HUES6 (cell line): ENCODE measurements around the gene COL8A1.

Experiments
- H3K27ac ChIP-seq: 2 replicates; pipeline ENCODE4 v1.7.0; 2013; ENCODE audit warnings: low read depth, mild to moderate bottlenecking, low read length, inconsistent platforms
- H3K27me3 ChIP-seq: 2 replicates; pipeline ENCODE4 v1.6.1; 2013; ENCODE audit warnings: low read length; ENCODE audit not compliant: control insufficient read depth, insufficient read depth
- H3K36me3 ChIP-seq: 2 replicates; pipeline ENCODE4 v1.6.1; 2013; ENCODE audit warnings: low read length; ENCODE audit not compliant: control insufficient read depth, insufficient read depth
- H3K4me1 ChIP-seq: 2 replicates; pipeline ENCODE4 v1.6.1; 2013; ENCODE audit warnings: low read length; ENCODE audit not compliant: control insufficient read depth, insufficient read depth
- H3K4me3 ChIP-seq: 2 replicates; pipeline ENCODE4 v1.5.1; 2013; ENCODE audit warnings: low read depth, low read length
- H3K9ac ChIP-seq: one replicate; pipeline ENCODE4 v1.6.1; 2013; ENCODE audit warnings: mild to moderate bottlenecking, low read length
- H3K9me3 ChIP-seq: 2 replicates; pipeline ENCODE4 v1.6.1; 2013; ENCODE audit warnings: low read depth, low read length; ENCODE audit not compliant: control insufficient read depth, insufficient read depth

The COL8A1 gene

GRCh38 chr3:99674086-99674789, 35.8 kb downstream of the COL8A1 start:
- no peak overlapping the region for H3K4me3 ChIP-seq
- H3K4me1 ChIP-seq = no peaks in the 10 kb centered on the region
- no peaks in the 10 kb centered on the region for H3K27me3 ChIP-seq
- H3K36me3 ChIP-seq = no peaks in the 10 kb centered on the region
- H3K9me3 ChIP-seq = no peaks in the 10 kb centered on the region
- H3K9ac ChIP-seq = no peak overlapping the region
- no peak overlapping the region for H3K27ac ChIP-seq

- Histone ChIP-seq H3K9me3 (no peaks in the 10 kb centered on the region), H3K4me1 (no peaks in the 10 kb centered on the region), H3K27me3 (no peaks in the 10 kb centered on the region), H3K27ac (no peak overlapping the region), H3K36me3 (no peaks in the 10 kb centered on the region), H3K9ac (no peak overlapping the region), H3K4me3 (no peak overlapping the region)
Measured at GRCh38 chr3:99678023-99678422, 39.6 kb downstream of the COL8A1 start.

GRCh38 chr3:99678896-99679295, 40.5 kb downstream of the COL8A1 start:
- no peaks in the 10 kb centered on the region for H3K36me3 ChIP-seq
- no peaks in the 10 kb centered on the region for H3K9me3 ChIP-seq
- H3K4me1 ChIP-seq = no peaks in the 10 kb centered on the region
- no peak overlapping the region for H3K27ac ChIP-seq
- H3K9ac ChIP-seq = no peak overlapping the region
- H3K27me3 ChIP-seq = no peaks in the 10 kb centered on the region
- H3K4me3 ChIP-seq = no peak overlapping the region

GRCh38 chr3:99681512-99681911, 43.1 kb downstream of the COL8A1 start:
- no peaks in the 10 kb centered on the region for H3K36me3 ChIP-seq
- H3K9ac ChIP-seq = no peak overlapping the region
- H3K27me3 ChIP-seq = no peaks in the 10 kb centered on the region
- H3K9me3 ChIP-seq = no peaks in the 10 kb centered on the region
- no peak overlapping the region for H3K4me3 ChIP-seq
- H3K4me1 ChIP-seq = no peaks in the 10 kb centered on the region
- no peak overlapping the region for H3K27ac ChIP-seq

- Histone ChIP-seq H3K9ac (no peak overlapping the region), H3K4me1 (no peaks in the 10 kb centered on the region)
Measured at GRCh38 chr3:99681976-99682375, 43.6 kb downstream of the COL8A1 start.

GRCh38 chr3:99683465-99683864, 45.1 kb downstream of the COL8A1 start:
- no peak overlapping the region for H3K9ac ChIP-seq
- no peaks in the 10 kb centered on the region for H3K27me3 ChIP-seq
- no peak overlapping the region for H3K4me3 ChIP-seq
- H3K4me1 ChIP-seq = no peaks in the 10 kb centered on the region
- no peaks in the 10 kb centered on the region for H3K36me3 ChIP-seq
- no peak overlapping the region for H3K27ac ChIP-seq
- no peaks in the 10 kb centered on the region for H3K9me3 ChIP-seq

More at GRCh38 chr3:99681976-99682375, 43.6 kb downstream of the COL8A1 start:
- H3K9me3 ChIP-seq = no peaks in the 10 kb centered on the region
- H3K27me3 ChIP-seq = no peaks in the 10 kb centered on the region
- H3K27ac ChIP-seq = no peak overlapping the region
- H3K36me3 ChIP-seq = no peaks in the 10 kb centered on the region
- H3K4me3 ChIP-seq = no peak overlapping the region

GRCh38 chr3:99683876-99684275, 45.5 kb downstream of the COL8A1 start:
- no peaks in the 10 kb centered on the region for H3K36me3 ChIP-seq
- no peak overlapping the region for H3K9ac ChIP-seq

GRCh38 chr3:99684644-99685043, 46.2 kb downstream of the COL8A1 start:
- no peaks in the 10 kb centered on the region for H3K36me3 ChIP-seq
- H3K4me3 ChIP-seq = no peak overlapping the region
- H3K4me1 ChIP-seq = no peaks in the 10 kb centered on the region
- no peaks in the 10 kb centered on the region for H3K9me3 ChIP-seq
- H3K27me3 ChIP-seq = no peaks in the 10 kb centered on the region
- H3K27ac ChIP-seq = no peak overlapping the region
- H3K9ac ChIP-seq = no peak overlapping the region

More at GRCh38 chr3:99683876-99684275, 45.5 kb downstream of the COL8A1 start:
- H3K27ac ChIP-seq = no peak overlapping the region
- H3K4me3 ChIP-seq = no peak overlapping the region
- H3K27me3 ChIP-seq = no peaks in the 10 kb centered on the region
- H3K9me3 ChIP-seq = no peaks in the 10 kb centered on the region
- H3K4me1 ChIP-seq = no peaks in the 10 kb centered on the region

- no peaks in the 10 kb centered on the region for H3K9me3 ChIP-seq
- H3K27me3 ChIP-seq = no peaks in the 10 kb centered on the region
- no peaks in the 10 kb centered on the region for H3K36me3 ChIP-seq
- H3K27ac ChIP-seq = no peak overlapping the region
- no peak overlapping the region for H3K4me3 ChIP-seq
- no peak overlapping the region for H3K9ac ChIP-seq
- H3K4me1 ChIP-seq = no peaks in the 10 kb centered on the region
Measured at GRCh38 chr3:99686469-99686868, 48.1 kb downstream of the COL8A1 start.

GRCh38 chr3:99686955-99687612, 48.7 kb downstream of the COL8A1 start:
- Histone ChIP-seq H3K9me3 (no peaks in the 10 kb centered on the region), H3K36me3 (no peaks in the 10 kb centered on the region), H3K27ac (no peak overlapping the region)

GRCh38 chr3:99690761-99691369, 52.5 kb downstream of the COL8A1 start:
- no peak overlapping the region for H3K9ac ChIP-seq
- no peaks in the 10 kb centered on the region for H3K4me1 ChIP-seq

More at GRCh38 chr3:99686955-99687612, 48.7 kb downstream of the COL8A1 start:
- Histone ChIP-seq H3K27me3 (no peaks in the 10 kb centered on the region), H3K4me3 (no peak overlapping the region), H3K9ac (no peak overlapping the region), H3K4me1 (no peaks in the 10 kb centered on the region)

More at GRCh38 chr3:99690761-99691369, 52.5 kb downstream of the COL8A1 start:
- Histone ChIP-seq H3K4me3 (no peak overlapping the region), H3K9me3 (no peaks in the 10 kb centered on the region), H3K27ac (no peak overlapping the region), H3K27me3 (no peaks in the 10 kb centered on the region), H3K36me3 (no peaks in the 10 kb centered on the region)
